HG03045 (cell line): ENCODE measurements around the gene TBL1Y.
"Not testable (repeated sequence)": the region's sequence is repeated elsewhere in the genome, so short reads cannot be mapped to it uniquely, and the experiment has no call there.

Experiments used
- ATAC-seq: cut with Tn5 transposase; IDR thresholded peaks from one replicate; pipeline ENCODE4 v1.9.1; 2021; ENCODE audit warnings: mild to moderate bottlenecking, moderate library complexity; ENCODE audit not compliant: unreplicated experiment

Gene TBL1Y

GRCh38 chrY:6910372-6911252, at the start of gene TBL1Y:
Gene TBL1Y (plus strand): TSS chrY:6910697. CDS start chrY:7025085, 114,388 bp downstream.
- no peak for ATAC-seq

GRCh38 chrY:6894496-6894895, 16.0 kb upstream of the TBL1Y start:
- ATAC-seq = no peak

- ATAC-seq = no peak
These were observed 15.3 kb upstream of the TBL1Y start for GRCh38 chrY:6895236-6895635.

DNA sequence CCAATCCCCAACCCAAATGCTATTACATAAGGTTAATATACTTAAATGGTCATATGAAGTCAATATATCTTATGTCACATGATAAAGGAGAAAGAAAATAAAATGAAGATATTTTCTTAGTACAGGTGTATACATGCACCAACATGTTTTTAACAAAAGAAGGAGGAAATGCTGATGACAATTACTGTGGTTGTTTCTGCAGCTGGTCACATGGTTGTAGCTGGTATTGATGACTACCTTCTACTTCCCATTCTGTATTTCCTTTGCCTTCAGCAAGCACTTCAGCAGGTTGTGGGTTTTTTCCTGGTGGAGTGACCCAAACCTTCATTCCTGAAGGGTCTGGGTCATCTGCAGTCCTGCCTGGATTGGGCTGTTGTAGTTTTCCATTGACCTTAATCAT, 8.4 kb upstream of the TBL1Y start:
- ATAC-seq = not testable (repeated sequence)

GRCh38 chrY:6907591-6907990, 2.9 kb upstream of the TBL1Y start:
- no peak for ATAC-seq

DNA sequence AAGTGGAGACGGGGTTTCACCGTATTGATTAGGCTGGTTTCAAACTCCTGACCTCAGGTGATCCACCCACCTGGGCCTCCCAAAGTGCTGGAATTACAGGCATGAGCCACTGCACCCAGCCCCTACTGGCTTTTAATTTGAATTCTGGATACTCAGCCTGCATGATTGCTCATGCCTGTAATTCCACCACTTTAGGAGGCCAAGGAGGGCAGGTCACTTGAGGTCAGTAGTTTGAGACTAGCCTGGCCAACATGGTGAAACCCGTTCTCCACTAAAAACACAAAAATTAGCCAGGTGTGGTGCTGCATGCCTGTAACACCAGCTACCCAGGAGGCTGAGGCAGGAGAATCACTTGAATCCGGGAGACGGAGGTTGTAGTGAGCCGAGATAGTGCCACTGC, 2.5 kb upstream of the TBL1Y start:
- not testable (repeated sequence) for ATAC-seq

GRCh38 chrY:6909118-6909521, 1.4 kb upstream of the TBL1Y start:
- ATAC-seq = no peak

DNA sequence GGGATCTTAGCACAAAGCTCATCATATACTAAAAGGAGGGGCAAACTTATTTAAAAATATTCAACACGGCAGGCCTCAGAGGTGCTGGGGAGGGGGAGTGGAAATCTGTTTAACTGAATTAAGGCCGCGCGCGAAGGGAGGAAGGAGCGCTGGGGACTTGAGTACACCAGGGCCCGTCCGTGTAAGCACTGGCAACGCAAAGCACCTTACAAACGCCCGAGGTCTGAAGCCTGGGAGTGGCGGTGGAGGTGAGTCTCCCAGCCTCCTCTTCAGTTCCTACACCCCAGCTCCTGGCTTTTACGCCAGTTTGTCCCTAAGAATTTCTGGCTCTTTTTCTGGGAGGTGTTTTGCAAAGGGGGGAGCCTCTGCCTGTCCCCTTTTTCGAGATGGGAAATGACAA, 641 bp upstream of the TBL1Y start:
- no peak for ATAC-seq

DNA sequence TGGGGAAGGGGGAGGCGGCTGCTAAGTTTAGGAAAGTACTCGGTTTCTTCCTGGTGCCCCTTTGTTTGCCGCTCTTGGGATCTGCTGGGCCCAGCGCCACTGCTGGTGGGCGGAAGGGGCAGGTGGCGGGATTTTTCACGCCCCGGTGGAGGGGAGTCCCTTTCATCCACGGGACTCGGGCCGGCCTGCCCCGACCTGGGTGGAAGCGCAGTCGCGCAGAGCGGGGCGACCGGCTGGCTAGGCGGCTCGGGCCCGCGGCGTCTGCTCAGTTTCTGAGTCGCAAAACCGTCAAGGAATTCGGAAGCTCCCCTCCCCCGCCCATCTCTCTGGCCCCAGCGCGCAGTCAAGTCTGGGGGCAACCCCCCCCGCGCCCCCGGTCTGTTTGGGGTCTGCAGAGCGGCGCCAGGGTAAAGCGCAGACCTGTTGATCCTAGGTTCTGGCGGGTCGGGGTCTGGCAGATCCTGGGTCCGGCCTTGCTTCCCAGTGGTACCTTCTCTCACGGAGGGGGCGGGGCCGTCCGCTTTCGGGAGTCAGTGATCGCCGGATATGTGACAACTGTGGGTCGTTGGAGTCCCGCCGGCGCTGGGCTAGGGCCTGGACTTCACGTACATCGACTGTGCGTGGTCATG, 870 bp downstream of the TBL1Y start, which contains the start of gene AMELY:
TSS of gene AMELY (minus strand) at position 500 of the 629 bp plus-strand sequence. CDS start 39,144 bp downstream, outside the sequence.
- ATAC-seq = no peak

- ATAC-seq = no peak
These were observed 2.9 kb downstream of the TBL1Y start for GRCh38 chrY:6913362-6913761.

DNA sequence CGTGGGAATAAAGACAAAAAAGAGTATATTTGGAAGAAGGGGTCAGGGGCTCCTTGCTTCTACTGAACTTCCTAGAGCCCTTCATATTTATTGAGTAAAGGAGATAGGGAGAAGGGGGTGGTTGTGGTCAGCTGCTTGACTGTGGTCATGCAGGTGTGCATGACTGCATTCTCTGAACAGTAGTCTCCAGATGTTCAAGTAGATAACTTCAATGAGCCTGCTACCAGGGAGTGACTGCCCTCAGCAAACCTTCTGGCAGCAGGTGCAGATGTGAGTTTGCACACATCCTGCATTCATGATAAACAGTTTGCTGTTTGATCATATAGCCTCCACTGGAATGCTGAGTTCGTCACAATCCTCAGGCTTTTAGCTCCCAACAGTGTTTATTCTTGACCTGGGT, 10.6 kb downstream of the TBL1Y start:
- ATAC-seq = no peak

DNA sequence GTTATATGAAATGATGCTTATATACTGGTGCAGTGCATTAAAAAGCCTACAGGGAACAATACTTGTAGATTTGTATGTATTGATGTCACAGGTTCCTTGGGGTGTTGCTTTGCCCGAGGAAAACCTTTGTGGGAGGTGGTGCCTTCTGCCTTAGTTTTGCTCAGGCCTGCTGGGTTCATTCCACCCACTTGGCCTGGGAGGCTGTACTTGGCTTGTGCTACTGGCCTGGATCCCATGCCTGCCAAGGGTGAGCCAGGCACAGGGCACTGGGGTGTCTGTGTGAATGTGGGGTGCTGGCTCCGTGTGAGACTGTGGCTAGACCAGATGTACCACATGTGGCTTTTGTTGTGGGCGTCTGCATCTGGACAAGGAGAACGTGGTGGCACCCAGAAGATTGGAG, 17.8 kb downstream of the TBL1Y start:
- no peak for ATAC-seq

DNA sequence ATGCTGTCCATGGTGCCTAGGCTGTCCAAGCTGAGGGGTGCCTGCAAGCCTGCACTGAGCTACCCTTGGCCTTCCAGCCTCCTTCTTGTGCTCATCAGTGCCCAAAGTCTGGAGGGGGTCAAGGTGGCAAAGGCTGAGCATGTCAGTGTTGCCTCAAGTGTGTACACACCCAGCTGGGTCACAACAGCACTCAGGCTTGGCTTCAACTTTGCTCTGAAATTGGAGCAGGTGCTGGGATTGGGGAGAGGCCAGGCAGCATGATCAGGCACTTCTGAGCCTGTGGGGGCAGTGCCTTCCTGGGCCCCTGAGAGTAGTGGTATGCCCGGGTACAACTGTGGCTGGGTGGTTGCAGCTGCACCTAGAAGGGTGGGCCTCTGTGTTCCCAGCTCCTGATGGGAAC, 18.7 kb downstream of the TBL1Y start:
- ATAC-seq = no peak

DNA sequence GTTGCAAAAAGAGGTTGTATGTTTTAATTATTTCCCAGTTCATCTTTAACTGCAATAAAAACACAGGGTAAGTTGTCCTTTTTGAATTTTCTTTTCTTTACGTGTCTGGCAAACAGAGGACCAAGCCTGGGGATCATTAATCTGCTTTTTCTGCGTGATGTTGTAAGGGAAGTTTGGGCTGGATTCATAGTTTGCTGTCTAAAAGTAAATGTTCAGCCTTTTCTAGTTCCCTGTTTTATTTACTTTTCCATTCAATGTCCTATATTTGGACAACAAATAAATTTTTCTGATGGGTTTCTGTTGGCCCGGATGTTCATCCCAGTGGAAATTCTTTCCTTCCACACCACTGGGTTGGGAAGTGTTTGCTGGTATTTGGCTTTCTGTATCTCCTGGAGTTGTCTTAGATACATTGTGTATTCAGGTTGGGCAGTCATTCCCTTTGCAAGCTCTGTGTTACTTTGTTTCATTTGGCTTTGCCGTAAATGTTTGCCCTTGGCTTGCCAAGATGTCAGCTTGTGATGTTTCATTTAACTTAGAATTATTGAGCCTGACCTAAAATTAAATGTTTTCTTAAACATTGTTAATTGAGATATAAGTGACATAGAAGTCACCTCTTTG, 21.4 kb downstream of the TBL1Y start:
- ATAC-seq = no peak

DNA sequence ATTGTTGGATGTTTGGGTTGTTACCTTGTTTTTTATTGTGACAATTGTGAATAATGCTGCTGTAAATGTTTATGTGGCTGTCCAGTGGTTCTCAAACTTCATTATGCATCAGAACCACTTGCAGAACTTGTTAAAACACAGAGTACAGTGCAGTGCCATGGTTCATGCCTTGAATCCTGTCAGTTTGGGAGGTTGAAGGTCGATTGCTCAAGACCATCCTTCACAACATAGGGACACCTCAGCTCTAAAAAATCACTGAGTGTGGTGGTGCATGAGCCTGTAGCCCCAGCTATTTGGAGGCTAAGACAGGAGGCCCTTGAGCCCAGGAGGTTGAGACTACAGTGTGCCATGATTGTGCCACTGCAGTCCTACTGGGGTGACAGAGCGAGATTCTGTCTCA, 25.0 kb downstream of the TBL1Y start:
- ATAC-seq = no peak

GRCh38 chrY:6947695-6948094, 37.2 kb downstream of the TBL1Y start:
- ATAC-seq = no peak

DNA sequence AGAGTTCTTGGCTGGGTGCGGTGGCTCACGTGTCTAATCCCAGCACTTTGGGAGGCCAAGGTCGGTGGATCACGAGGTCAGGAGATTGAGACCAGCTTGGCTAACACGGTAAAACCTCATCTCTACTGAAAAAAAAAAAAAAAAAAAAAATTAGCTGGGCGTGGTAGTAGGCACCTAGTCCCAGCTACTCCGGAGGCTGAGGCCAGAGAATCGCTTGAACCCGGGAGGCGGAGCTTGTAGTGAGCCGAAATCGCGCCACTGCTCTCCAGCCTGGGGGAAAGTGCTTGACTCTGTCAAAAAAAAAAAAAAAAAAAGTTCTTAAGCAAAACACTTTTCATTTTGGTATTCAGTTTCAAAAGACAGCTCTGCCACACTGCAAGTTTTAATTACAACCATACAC, 37.9 kb downstream of the TBL1Y start:
- ATAC-seq = no peak

DNA sequence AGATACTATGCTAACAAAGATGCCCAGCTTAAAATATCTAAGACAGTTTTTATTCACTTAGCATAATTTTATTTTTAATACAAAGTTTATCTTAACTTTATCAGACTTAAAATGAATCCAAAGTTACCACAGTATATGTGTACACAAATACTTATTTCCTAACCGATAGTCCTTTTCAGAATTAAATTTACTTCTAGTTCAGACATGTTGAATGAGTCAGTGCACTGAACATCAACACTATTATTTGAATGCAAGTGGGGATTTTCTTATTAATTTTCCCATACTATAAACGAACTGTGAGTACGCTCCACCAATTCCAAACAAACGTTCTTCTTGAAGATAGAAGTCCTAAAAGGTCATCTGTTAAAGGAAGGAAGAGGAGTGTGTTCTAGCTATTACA, 39.5 kb downstream of the TBL1Y start:
- no peak for ATAC-seq

DNA sequence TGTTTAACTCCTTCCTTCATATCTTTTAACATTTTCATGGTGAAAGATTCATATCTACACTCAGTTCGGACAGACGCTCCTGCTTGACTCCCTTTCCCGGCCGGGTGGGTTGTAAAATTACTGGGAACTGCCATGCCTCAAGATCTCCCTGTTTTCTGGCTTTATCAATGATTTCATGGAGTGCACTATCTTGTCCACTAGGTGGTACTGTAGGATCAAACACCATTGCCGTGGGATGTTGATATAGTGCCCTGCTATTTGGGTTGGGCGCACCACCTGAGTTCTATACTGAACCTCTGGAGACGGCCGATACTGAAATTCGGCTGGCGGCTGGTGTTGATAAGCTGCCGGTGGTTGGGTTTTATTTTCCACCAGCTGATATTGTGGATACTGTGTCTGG, 54.2 kb downstream of the TBL1Y start:
- ATAC-seq = no peak

GRCh38 chrY:6966521-6966920, 56.0 kb downstream of the TBL1Y start:
- no peak for ATAC-seq

GRCh38 chrY:6967736-6968135, 57.2 kb downstream of the TBL1Y start:
- ATAC-seq = no peak

DNA sequence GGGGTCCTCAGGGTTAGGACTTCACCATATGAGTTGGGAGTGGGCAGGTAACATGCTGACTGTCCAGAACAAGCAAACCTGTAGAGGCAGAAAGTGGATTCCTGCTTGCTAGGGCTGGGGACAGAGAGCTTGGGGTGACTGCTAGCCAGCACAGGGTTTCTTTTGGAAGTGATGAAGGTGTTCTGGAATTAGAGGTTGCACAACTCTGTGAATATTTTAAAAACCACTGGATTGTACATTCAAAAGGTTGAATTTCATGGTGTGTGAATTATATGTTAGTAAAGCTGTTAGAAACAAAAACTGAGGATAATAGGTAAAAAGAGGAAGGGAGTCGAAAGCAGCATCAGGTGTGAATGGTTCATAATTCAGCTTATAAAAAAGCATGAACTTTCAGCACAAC, 57.7 kb downstream of the TBL1Y start:
- ATAC-seq = no peak
